Measurements from ENCODE around the gene GINS2. TPM values are rescaled to one million over a fixed set of nuclear protein-coding genes. Genes with fewer than 3 reads are reported as not detected.

Gene GINS2
- total and polyA plus RNA-seq, 4 donors = 1.6 to 3.1 (median 2.4) TPM

- peaks cover 0 to 15% (median 0%) of the 10 kb centered on the region in 5 donors for H3K4me1 ChIP-seq (ENCODE audit: control insufficient read depth in 5 of 5, insufficient read depth in 5 of 5, low read length in 5 of 5)
- WGBS, 2 donors = 70 to 71% methylated on average over 19 of the region's 19 CpGs
- no peak for ATAC-seq (ENCODE audit: insufficient read depth, low FRiP score)
- TF ChIP-seq CTCF (IDR thresholded peaks at IDR 0.05; ENCODE audit: control extremely low read depth, extremely low read depth) = no peak
- H3K4me3 ChIP-seq = no peak overlapping the region
- no peak overlapping the region for H3K9ac ChIP-seq (ENCODE audit: insufficient read depth in 1 of 2, low read length in 2 of 2)
- H3K36me3 ChIP-seq (ENCODE audit: control insufficient read depth in 4 of 4, insufficient read depth in 4 of 4, low read length in 4 of 4) = peaks cover 0 to 24% (median 3%) of the 10 kb centered on the region in 4 donors
- DNase-seq = no peak
- H3K27me3 ChIP-seq (ENCODE audit: control insufficient read depth in 3 of 3, insufficient read depth in 3 of 3, low read length in 2 of 3) = no peaks in the 10 kb centered on the region
- peaks cover 0 to 1% (median 0%) of the 10 kb centered on the region in 4 donors for H3K9me3 ChIP-seq (ENCODE audit: control insufficient read depth in 4 of 4, insufficient read depth in 3 of 4, low read length in 3 of 4)
- H3K27ac ChIP-seq (ENCODE audit: low read depth in 1 of 2, low read length in 1 of 2) = no peak overlapping the region
These were observed 43.6 kb downstream of the GINS2 start for GRCh38 chr16:85645021-85645589.

- DNase-seq (no peak), ATAC-seq (ENCODE audit: insufficient read depth, low FRiP score) (no peak)
- Histone ChIP-seq H3K9me3 (ENCODE audit: control insufficient read depth in 4 of 4, insufficient read depth in 3 of 4, low read length in 3 of 4) (peaks cover 0 to 1% (median 0%) of the 10 kb centered on the region in 4 donors), H3K27me3 (ENCODE audit: control insufficient read depth in 3 of 3, insufficient read depth in 3 of 3, low read length in 2 of 3) (no peaks in the 10 kb centered on the region), H3K4me1 (ENCODE audit: control insufficient read depth in 5 of 5, insufficient read depth in 5 of 5, low read length in 5 of 5) (peaks cover 0 to 21% (median 0%) of the 10 kb centered on the region in 5 donors), H3K36me3 (ENCODE audit: control insufficient read depth in 4 of 4, insufficient read depth in 4 of 4, low read length in 4 of 4) (peaks cover 0 to 24% (median 3%) of the 10 kb centered on the region in 4 donors), H3K4me3 (no peak overlapping the region), H3K9ac (ENCODE audit: insufficient read depth in 1 of 2, low read length in 2 of 2) (no peak overlapping the region), H3K27ac (ENCODE audit: low read depth in 1 of 2, low read length in 1 of 2) (no peak overlapping the region)
- 92 to 95% methylated on average over 21 of the region's 21 CpGs for WGBS, 2 donors
- TF ChIP-seq CTCF (IDR thresholded peaks at IDR 0.05; ENCODE audit: control extremely low read depth, extremely low read depth) = no peak
These were observed 44.6 kb downstream of the GINS2 start for GRCh38 chr16:85644093-85644712.

- H3K27ac ChIP-seq (ENCODE audit: low read depth in 1 of 2, low read length in 1 of 2) = no peak overlapping the region
- WGBS, 2 donors = 53 to 57% methylated on average over 8 of the region's 8 CpGs
- ATAC-seq (ENCODE audit: insufficient read depth, low FRiP score) (no peak), DNase-seq (no peak)
- no peak overlapping the region for H3K4me3 ChIP-seq
- no peak overlapping the region for H3K9ac ChIP-seq (ENCODE audit: insufficient read depth in 1 of 2, low read length in 2 of 2)
- H3K36me3 ChIP-seq (ENCODE audit: control insufficient read depth in 4 of 4, insufficient read depth in 4 of 4, low read length in 4 of 4) = peaks cover 0 to 19% (median 3%) of the 10 kb centered on the region in 4 donors
- TF ChIP-seq CTCF (IDR thresholded peaks at IDR 0.05; ENCODE audit: control extremely low read depth, extremely low read depth) = no peak
- H3K9me3 ChIP-seq (ENCODE audit: control insufficient read depth in 4 of 4, insufficient read depth in 3 of 4, low read length in 3 of 4) = peaks cover 0 to 1% (median 0%) of the 10 kb centered on the region in 4 donors
- H3K27me3 ChIP-seq (ENCODE audit: control insufficient read depth in 3 of 3, insufficient read depth in 3 of 3, low read length in 2 of 3) = no peaks in the 10 kb centered on the region
- H3K4me1 ChIP-seq (ENCODE audit: control insufficient read depth in 5 of 5, insufficient read depth in 5 of 5, low read length in 5 of 5) = peaks cover 0 to 21% (median 0%) of the 10 kb centered on the region in 5 donors
These were observed 45.1 kb downstream of the GINS2 start for GRCh38 chr16:85643631-85644030.
